ENCODE measurements around the gene GPRIN1. TPM values are rescaled to one million over a fixed set of nuclear protein-coding genes. Genes with fewer than 3 reads are reported as not detected.

The GPRIN1 gene
- total RNA-seq, 2 donors from 2014 or later = 1.7 to 1.9 TPM

DNA sequence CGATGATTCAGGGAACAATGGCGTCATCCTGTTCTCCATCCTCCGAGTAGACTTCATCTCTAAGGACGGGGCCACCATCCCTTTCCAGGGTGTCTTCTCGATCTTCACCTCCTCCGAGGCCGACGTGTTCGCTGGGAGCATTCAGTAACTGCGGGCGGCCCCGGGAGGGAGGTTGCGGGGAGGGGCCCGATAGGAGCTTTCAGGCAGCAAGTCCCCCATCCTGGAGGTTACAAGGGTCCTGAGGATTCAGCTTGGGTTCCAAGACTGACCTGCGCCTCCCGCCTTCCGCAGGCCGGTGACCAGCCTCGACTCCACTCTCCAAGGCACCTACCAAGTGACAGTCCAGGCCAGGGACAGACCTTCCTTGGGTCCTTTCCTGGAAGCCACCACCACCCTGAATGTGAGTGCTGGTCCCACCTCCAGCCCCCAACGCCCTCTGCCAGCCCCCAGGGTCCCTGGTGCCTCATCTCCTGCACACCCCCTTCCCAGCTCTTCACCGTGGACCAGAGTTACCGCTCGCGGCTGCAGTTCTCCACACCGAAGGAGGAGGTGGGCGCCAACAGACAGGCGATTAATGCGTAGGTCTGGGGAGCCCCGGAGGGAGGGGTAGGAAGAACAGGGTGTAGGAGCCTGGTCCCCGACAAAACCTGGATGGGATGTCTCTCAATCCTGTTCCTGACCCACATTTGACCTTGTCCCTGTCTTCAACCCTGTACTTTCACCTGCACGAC is 20.8 kb downstream of the GPRIN1 start:
- no peak for DNase-seq
- intact Hi-C loops (cut with DNase I, micrococcal nuclease) = no loop called here

GRCh38 chr5:176588297-176588696 is 21.7 kb downstream of the GPRIN1 start:
- no peak for ATAC-seq
- intact Hi-C loops (cut with DNase I, micrococcal nuclease) = no loop called here
- no peak for DNase-seq

More for the DNA sequence above, 20.8 kb downstream of the GPRIN1 start:
- no peak for ATAC-seq

GRCh38 chr5:176587398-176587797 is 22.6 kb downstream of the GPRIN1 start:
- intact Hi-C loops (cut with DNase I, micrococcal nuclease) = no loop called here
- DNase-seq = no peak
- peak; percentile 87 for ATAC-seq

- intact Hi-C loops (cut with DNase I, micrococcal nuclease) = no loop called here
- ATAC-seq = no peak
- DNase-seq = no peak
Observed at GRCh38 chr5:176583076-176583475, 26.9 kb downstream of the GPRIN1 start.

DNA sequence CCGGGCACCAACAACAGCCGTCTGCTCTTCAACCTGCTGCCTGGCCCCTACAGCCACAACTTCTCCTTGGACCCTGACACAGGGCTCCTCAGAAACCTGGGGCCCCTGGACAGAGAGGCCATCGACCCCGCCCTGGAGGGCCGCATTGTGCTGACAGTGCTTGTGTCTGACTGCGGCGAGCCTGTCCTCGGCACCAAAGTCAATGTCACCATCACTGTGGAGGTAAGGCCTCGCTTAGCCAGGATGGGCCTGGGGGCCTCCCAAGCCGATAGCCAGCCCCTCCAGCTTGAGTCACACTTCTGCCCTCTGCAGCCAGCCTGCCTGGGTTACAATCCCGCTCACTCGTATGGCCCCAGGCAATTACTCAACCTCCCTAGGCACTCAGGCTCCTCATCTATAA is 28.6 kb downstream of the GPRIN1 start:
- ATAC-seq (no peak), DNase-seq (no peak)
- intact Hi-C loops (cut with DNase I, micrococcal nuclease) = no loop called here

DNA sequence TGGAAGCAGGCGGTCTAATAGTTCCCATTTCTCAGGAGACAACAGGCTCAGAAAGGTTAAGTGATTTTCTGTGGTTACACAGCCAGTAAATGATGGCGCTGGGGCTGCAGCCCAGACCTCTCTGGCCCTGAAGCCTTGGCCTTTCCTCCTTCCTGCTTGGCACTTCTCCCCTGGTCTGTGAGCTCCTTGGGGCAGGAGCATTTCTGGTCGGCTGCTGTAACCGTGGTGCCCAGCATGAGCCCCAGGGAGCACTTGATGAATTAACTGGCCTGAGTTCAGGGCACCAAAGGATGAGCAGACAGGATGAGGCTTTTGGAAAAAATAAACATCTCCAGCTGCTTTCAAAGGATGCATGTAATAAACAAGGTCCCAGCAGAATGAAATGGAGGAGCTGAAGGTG is 30.6 kb downstream of the GPRIN1 start:
- intact Hi-C loops (cut with DNase I, micrococcal nuclease) = no loop called here
- ATAC-seq (no peak), DNase-seq (no peak)

- DNase-seq (peak; percentile 66 to 69), ATAC-seq (peak; percentile 84)
- intact Hi-C loops (cut with DNase I, micrococcal nuclease) = no loop called here
Observed at GRCh38 chr5:176578391-176578808, 31.6 kb downstream of the GPRIN1 start.

GRCh38 chr5:176577312-176578176 is 32.4 kb downstream of the GPRIN1 start:
- no peak for ATAC-seq
- DNase-seq = no peak
- intact Hi-C loops (cut with DNase I, micrococcal nuclease) = no loop called here

GRCh38 chr5:176575488-176576422 is 34.2 kb downstream of the GPRIN1 start:
- DNase-seq (no peak), ATAC-seq (no peak)
- intact Hi-C loops (cut with DNase I, micrococcal nuclease) = no loop called here

- no peak for ATAC-seq
- DNase-seq = no peak
- intact Hi-C loops (cut with DNase I, micrococcal nuclease) = no loop called here
Observed at GRCh38 chr5:176575066-176575465, 34.9 kb downstream of the GPRIN1 start.

- ATAC-seq (no peak), DNase-seq (no peak)
- intact Hi-C loops (cut with DNase I, micrococcal nuclease) = no loop called here
Observed at GRCh38 chr5:176574297-176574591, 35.7 kb downstream of the GPRIN1 start.

DNA sequence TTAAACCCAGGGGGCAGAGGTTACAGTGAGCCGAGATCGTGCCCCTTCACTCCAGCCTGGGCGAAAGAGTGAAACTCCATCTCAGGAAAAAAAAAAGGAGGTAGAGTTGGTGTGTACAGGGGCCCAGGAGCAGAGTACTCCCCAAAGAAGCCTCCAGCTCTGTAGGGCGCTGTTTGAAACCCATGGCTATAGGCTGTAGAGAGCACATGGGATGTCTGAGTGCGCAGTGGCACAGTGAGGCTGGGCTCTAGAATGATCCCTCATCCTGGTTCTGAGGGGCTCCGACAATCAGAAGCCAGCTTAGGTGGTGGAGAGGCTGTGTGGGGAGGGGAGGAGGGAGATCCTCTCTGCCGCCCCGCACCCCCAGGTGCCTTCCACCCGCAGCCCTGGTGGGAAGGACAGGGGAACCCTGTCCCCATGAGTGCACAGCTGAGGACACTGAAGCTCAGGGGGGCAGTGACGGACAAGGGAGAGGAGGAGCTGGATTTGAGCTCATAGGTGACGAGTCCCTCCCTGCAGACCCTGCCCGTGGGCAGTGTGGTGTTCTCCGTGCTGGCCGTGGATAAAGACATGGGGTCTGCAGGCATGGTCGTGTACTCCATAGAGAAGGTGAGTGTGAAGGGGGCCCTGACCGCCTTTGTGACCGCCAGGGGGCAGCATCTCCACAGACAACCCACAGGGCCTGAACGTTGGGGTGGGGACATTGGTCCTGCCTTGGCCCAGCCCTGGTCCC is 36.2 kb downstream of the GPRIN1 start:
- peak; percentile 75 for ATAC-seq
- intact Hi-C loops (cut with DNase I, micrococcal nuclease) = no loop called here
- DNase-seq = peak; percentile 49 to 81

DNA sequence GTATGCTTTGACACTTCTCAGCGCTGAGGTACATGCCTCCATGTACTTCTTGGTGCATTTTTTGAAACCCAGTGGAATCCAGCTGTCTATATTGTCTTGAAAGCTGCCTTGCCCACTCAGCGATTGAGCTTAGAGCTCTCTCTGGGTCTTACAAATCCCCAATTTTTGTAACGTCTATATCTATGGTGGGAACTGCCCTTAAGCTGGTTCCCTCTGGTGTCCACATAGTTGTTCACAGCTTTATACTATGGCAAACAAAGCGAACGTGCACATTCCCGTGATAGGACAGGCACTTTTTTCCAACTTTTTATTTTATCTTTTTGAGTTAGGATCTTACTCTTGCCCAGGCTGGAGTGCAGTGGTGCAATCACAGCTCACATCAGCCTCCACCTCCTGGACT is 39.9 kb downstream of the GPRIN1 start:
- intact Hi-C loops (cut with DNase I, micrococcal nuclease) = no loop called here
- ATAC-seq (no peak), DNase-seq (no peak)

GRCh38 chr5:176568657-176569056 is 41.3 kb downstream of the GPRIN1 start:
- intact Hi-C loops (cut with DNase I, micrococcal nuclease) = no loop called here
- ATAC-seq = no peak

GRCh38 chr5:176565760-176566288 is 44.1 kb downstream of the GPRIN1 start:
- ATAC-seq (no peak), DNase-seq (no peak)
- intact Hi-C loops (cut with DNase I, micrococcal nuclease) = no loop called here

More at GRCh38 chr5:176568657-176569056, 41.3 kb downstream of the GPRIN1 start:
- DNase-seq = no peak

- ATAC-seq = no peak
- DNase-seq = no peak
- intact Hi-C loops (cut with DNase I, micrococcal nuclease) = no loop called here
Observed at GRCh38 chr5:176564002-176564401, 46.0 kb downstream of the GPRIN1 start.

- ATAC-seq (no peak), DNase-seq (no peak)
- intact Hi-C loops (cut with DNase I, micrococcal nuclease) = no loop called here
Observed at GRCh38 chr5:176562189-176562588, 47.8 kb downstream of the GPRIN1 start.

DNA sequence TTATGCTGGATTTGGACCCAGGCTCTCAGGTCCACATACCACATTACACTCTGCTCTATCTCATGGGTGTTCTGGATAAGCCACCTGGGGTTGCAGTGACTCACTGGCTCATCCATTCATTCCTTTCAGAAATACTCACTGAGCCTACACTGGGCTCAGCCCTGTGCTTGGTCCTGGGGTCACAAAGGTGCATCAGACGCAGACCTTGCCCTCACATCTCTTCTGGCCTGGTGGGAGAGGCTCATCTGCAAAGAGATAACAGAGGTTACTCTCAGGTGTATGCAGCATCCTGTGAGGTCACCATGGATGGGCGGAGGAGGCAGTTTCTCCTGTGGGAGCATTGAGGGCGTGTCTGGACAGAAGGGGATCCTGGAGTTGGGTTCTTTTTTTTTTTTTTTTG is 48.7 kb downstream of the GPRIN1 start:
- ATAC-seq = peak; percentile 80
- DNase-seq = no peak
- intact Hi-C loops (cut with DNase I, micrococcal nuclease) = no loop called here
